ENCODE data around the gene SBK3.
"Not testable (repeated sequence)": the region's sequence is repeated elsewhere in the genome, so short reads cannot be mapped to it uniquely, and the experiment has no call there.

SBK3 gene

GRCh38 chr19:55584871-55585270, 39.5 kb upstream of the SBK3 start:
- H3K9ac ChIP-seq (ENCODE audit: low read length), result no peak overlapping the region
- H3K36me3 ChIP-seq (replicated peaks; ENCODE audit: insufficient read depth, low read length), result no peaks in the 10 kb centered on the region
- H3K9me3 ChIP-seq (replicated peaks; ENCODE audit: insufficient read depth, low read length), result no peaks in the 10 kb centered on the region
- no peak overlapping the region for H3K27ac ChIP-seq (ENCODE audit: low read length)
- H3K4me1 ChIP-seq (ENCODE audit: low read length), result no peaks in the 10 kb centered on the region
- H3K9me2 ChIP-seq (replicated peaks; ENCODE audit: insufficient read depth, low read length), result no peaks in the 10 kb centered on the region
- no peaks in the 10 kb centered on the region for H3F3A ChIP-seq (ENCODE audit: insufficient read depth, low read length)
- no peak overlapping the region for H3K4me3 ChIP-seq (ENCODE audit: low read length)
- no peak for DNase-seq
- no peaks in the 10 kb centered on the region for H4K20me1 ChIP-seq (ENCODE audit: insufficient read depth, low read length)
- H3K27me3 ChIP-seq (replicated peaks; ENCODE audit: insufficient read depth, low read length), result peaks cover 69% of the 10 kb centered on the region
- no peaks in the 10 kb centered on the region for H3K79me2 ChIP-seq (ENCODE audit: low read length)
- no peak overlapping the region for H3K4me2 ChIP-seq (ENCODE audit: low read depth, low read length)
- H2AFZ ChIP-seq (ENCODE audit: low read length), result no peak overlapping the region
- no peak for TF ChIP-seq CTCF (IDR thresholded peaks at IDR 0.05; ENCODE audit: low read length)
- TF ChIP-seq EZH2phosphoT487 (IDR thresholded peaks at IDR 0.05; ENCODE audit: low read length), result no peak
- TF ChIP-seq EZH2 (optimal IDR thresholded peaks at IDR 0.05; ENCODE audit: low read depth, low read length), result no peak

GRCh38 chr19:55583897-55584296, 38.6 kb upstream of the SBK3 start:
- peaks cover 63% of the 10 kb centered on the region for H3K27me3 ChIP-seq (replicated peaks; ENCODE audit: insufficient read depth, low read length)
- not testable (repeated sequence) for H3K9ac ChIP-seq (ENCODE audit: low read length); H3F3A ChIP-seq (ENCODE audit: insufficient read depth, low read length); H3K4me2 ChIP-seq (ENCODE audit: low read depth, low read length); H3K79me2 ChIP-seq (ENCODE audit: low read length); H2AFZ ChIP-seq (ENCODE audit: low read length); H3K27ac ChIP-seq (ENCODE audit: low read length); H3K4me1 ChIP-seq (ENCODE audit: low read length); H4K20me1 ChIP-seq (ENCODE audit: insufficient read depth, low read length); H3K4me3 ChIP-seq (ENCODE audit: low read length); H3K9me3 ChIP-seq (replicated peaks; ENCODE audit: insufficient read depth, low read length); DNase-seq; H3K9me2 ChIP-seq (replicated peaks; ENCODE audit: insufficient read depth, low read length); H3K36me3 ChIP-seq (replicated peaks; ENCODE audit: insufficient read depth, low read length)

DNA sequence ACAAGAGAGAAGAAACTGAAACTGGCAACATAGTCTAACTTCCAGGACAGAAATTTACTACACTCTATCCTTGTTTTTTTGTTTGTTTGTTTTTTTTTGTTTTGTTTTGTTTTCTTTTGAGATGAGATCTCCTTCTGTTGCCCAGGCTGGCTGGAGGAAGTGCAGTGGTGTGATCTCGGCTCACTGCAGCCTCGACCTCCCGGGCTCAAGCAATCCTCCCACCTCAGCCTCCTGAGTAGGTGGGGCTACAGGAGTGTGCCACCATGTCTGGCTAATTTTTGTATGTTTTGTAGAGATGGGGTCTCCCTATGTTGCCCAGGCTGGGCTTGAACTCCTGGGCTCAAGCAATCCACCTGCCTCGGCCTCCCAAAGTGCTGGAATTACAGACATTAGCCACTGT, 36.9 kb upstream of the SBK3 start:
- H3K79me2 ChIP-seq (ENCODE audit: low read length); H3K27ac ChIP-seq (ENCODE audit: low read length); DNase-seq; H3K4me1 ChIP-seq (ENCODE audit: low read length); H3F3A ChIP-seq (ENCODE audit: insufficient read depth, low read length); H3K9ac ChIP-seq (ENCODE audit: low read length); H3K9me3 ChIP-seq (replicated peaks; ENCODE audit: insufficient read depth, low read length); H3K4me3 ChIP-seq (ENCODE audit: low read length); H4K20me1 ChIP-seq (ENCODE audit: insufficient read depth, low read length); H3K4me2 ChIP-seq (ENCODE audit: low read depth, low read length); H2AFZ ChIP-seq (ENCODE audit: low read length); H3K36me3 ChIP-seq (replicated peaks; ENCODE audit: insufficient read depth, low read length); H3K9me2 ChIP-seq (replicated peaks; ENCODE audit: insufficient read depth, low read length): not testable (repeated sequence)
- peaks cover 63% of the 10 kb centered on the region for H3K27me3 ChIP-seq (replicated peaks; ENCODE audit: insufficient read depth, low read length)

DNA sequence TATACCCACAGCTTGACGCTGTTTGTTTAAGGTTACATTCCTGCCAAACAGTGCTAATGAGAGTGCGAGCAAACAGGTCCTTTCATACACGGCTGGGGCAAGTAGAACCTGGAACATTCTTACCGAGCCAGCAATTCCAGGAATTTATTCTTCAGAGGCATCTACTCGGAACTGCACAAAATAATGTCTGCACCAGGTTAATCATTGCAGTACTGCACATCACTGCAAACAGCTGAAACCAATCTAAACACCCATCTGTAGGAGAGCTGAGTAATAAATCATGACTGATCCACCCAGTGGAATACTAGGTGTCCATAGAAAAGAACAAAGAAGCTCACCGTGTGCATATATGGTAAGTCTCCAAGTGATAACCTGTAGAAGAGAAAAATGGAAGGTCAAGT, 36.5 kb upstream of the SBK3 start:
- DNase-seq, result no peak
- H4K20me1 ChIP-seq (ENCODE audit: insufficient read depth, low read length), result no peaks in the 10 kb centered on the region
- H3K4me2 ChIP-seq (ENCODE audit: low read depth, low read length), result no peak overlapping the region

More for the DNA sequence above, 36.5 kb upstream of the SBK3 start:
- Histone ChIP-seq H3K9me3 (replicated peaks; ENCODE audit: insufficient read depth, low read length) (no peaks in the 10 kb centered on the region), H3F3A (ENCODE audit: insufficient read depth, low read length) (no peaks in the 10 kb centered on the region), H3K4me3 (ENCODE audit: low read length) (no peak overlapping the region), H2AFZ (ENCODE audit: low read length) (no peak overlapping the region), H3K9me2 (replicated peaks; ENCODE audit: insufficient read depth, low read length) (no peaks in the 10 kb centered on the region), H3K27ac (ENCODE audit: low read length) (no peak overlapping the region), H3K9ac (ENCODE audit: low read length) (no peak overlapping the region), H3K79me2 (ENCODE audit: low read length) (no peaks in the 10 kb centered on the region), H3K4me1 (ENCODE audit: low read length) (no peaks in the 10 kb centered on the region), H3K36me3 (replicated peaks; ENCODE audit: insufficient read depth, low read length) (no peaks in the 10 kb centered on the region), H3K27me3 (replicated peaks; ENCODE audit: insufficient read depth, low read length) (peaks cover 63% of the 10 kb centered on the region)
- TF ChIP-seq EZH2phosphoT487 (IDR thresholded peaks at IDR 0.05; ENCODE audit: low read length) (no peak), CTCF (IDR thresholded peaks at IDR 0.05; ENCODE audit: low read length) (no peak), EZH2 (optimal IDR thresholded peaks at IDR 0.05; ENCODE audit: low read depth, low read length) (no peak)
